ENCODE data around the gene SNAP47. TPM values are rescaled to one million over a fixed set of nuclear protein-coding genes. Genes with fewer than 3 reads are reported as not detected.

The SNAP47 gene
- polyA plus RNA-seq, 2 of the 4 experiments (the other 2 are of a cell fraction) = 29.6 to 39.5 TPM

DNA sequence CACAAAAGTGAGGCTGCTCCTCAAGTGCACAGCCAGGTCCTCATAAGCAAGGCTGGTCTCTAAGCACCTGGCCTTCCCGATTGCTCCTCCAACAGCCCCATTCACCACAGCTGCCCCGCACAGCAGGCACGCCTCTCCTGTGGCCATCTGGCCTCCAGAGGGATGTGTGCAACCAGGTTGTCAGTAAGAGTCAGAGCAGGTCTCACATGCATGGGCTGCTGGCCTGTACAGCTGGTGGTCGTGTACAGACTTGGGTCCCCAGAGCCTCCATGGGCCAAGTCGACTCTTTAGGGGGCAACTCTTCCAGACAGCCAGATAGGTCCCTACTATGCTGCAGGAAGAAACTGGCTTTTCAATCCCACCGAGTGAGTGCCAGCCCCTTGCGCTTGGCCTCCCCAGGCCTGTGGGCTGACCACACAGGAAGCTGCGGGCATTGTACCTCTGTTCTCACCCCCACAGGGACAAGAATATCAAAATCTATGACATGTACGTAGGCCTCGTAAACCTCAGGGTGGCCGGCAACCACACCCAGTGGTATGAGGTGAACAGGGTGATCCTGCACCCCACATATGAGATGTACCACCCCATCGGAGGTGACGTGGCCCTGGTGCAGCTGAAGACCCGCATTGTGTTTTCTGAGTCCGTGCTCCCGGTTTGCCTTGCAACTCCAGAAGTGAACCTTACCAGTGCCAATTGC lies 81.7 kb downstream of the SNAP47 start (continued):
- TF ChIP-seq, protein P1, sequence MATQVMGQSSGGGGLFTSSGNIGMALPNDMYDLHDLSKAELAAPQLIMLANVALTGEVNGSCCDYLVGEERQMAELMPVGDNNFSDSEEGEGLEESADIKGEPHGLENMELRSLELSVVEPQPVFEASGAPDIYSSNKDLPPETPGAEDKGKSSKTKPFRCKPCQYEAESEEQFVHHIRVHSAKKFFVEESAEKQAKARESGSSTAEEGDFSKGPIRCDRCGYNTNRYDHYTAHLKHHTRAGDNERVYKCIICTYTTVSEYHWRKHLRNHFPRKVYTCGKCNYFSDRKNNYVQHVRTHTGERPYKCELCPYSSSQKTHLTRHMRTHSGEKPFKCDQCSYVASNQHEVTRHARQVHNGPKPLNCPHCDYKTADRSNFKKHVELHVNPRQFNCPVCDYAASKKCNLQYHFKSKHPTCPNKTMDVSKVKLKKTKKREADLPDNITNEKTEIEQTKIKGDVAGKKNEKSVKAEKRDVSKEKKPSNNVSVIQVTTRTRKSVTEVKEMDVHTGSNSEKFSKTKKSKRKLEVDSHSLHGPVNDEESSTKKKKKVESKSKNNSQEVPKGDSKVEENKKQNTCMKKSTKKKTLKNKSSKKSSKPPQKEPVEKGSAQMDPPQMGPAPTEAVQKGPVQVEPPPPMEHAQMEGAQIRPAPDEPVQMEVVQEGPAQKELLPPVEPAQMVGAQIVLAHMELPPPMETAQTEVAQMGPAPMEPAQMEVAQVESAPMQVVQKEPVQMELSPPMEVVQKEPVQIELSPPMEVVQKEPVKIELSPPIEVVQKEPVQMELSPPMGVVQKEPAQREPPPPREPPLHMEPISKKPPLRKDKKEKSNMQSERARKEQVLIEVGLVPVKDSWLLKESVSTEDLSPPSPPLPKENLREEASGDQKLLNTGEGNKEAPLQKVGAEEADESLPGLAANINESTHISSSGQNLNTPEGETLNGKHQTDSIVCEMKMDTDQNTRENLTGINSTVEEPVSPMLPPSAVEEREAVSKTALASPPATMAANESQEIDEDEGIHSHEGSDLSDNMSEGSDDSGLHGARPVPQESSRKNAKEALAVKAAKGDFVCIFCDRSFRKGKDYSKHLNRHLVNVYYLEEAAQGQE (IDR thresholded peaks at IDR 0.05) = no peak

DNA sequence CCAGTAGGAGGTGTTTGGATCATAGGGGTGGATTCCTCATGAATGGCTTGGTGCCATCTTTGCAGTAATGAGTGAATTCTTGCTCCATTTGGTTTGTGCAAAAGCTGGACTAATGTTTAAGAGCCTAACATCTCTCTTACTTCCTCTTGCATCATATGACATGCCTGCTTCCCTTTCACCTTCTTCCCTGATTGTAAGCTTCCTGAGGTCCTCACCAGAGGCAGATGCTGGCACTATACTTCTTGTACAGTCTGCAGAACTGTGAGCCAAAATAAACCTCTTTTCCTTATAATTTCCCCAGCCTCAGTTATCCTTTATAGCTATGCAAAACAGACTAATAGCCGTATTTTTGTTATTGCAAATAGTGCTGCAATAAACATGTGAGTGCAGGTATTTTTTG lies 88.3 kb downstream of the SNAP47 start:
- no peak for DNase-seq (ENCODE audit: low read depth in 1 of 2, low spot score in 1 of 2)
- Histone ChIP-seq H3K4me2 (no peak overlapping the region), H3K4me3 (no peak overlapping the region), H3K9me3 (peaks cover 21% of the 10 kb centered on the region; the same call in 2 of the 3 replicates), H3K4me1 (no peaks in the 10 kb centered on the region), H3K27ac (no peak overlapping the region)
- WGBS (ENCODE audit: missing lambda C conversion rate) = 2% methylated on average over 1 of the region's 1 CpG
- ChIA-PET CTCF (interaction anchor here (2.4 kb wide), 1 partner anchor 15 kb away, joined by 5 read pairs; no protein-coding TSS in a partner anchor), POLR2A (no interaction called here)
- FAIRE-seq = no peak
- TF ChIP-seq, protein P2, sequence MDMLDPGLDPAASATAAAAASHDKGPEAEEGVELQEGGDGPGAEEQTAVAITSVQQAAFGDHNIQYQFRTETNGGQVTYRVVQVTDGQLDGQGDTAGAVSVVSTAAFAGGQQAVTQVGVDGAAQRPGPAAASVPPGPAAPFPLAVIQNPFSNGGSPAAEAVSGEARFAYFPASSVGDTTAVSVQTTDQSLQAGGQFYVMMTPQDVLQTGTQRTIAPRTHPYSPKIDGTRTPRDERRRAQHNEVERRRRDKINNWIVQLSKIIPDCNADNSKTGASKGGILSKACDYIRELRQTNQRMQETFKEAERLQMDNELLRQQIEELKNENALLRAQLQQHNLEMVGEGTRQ (IDR thresholded peaks at IDR 0.05) = no peak
- no peak for TF ChIP-seq SMC3 (IDR thresholded peaks at IDR 0.05)
- TF ChIP-seq MYC (IDR thresholded peaks at IDR 0.05; ENCODE audit: borderline replicate concordance, low read length) = no peak
- TF ChIP-seq, protein P3, sequence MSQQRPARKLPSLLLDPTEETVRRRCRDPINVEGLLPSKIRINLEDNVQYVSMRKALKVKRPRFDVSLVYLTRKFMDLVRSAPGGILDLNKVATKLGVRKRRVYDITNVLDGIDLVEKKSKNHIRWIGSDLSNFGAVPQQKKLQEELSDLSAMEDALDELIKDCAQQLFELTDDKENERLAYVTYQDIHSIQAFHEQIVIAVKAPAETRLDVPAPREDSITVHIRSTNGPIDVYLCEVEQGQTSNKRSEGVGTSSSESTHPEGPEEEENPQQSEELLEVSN (IDR thresholded peaks at IDR 0.05; ENCODE audit: borderline replicate concordance, low read depth) = no peak
- TF ChIP-seq HDAC2 (IDR thresholded peaks at IDR 0.05) = no peak
- TF ChIP-seq, protein P4, sequence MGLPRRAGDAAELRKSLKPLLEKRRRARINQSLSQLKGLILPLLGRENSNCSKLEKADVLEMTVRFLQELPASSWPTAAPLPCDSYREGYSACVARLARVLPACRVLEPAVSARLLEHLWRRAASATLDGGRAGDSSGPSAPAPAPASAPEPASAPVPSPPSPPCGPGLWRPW (IDR thresholded peaks at IDR 0.05) = no peak
- TF ChIP-seq, protein P5, sequence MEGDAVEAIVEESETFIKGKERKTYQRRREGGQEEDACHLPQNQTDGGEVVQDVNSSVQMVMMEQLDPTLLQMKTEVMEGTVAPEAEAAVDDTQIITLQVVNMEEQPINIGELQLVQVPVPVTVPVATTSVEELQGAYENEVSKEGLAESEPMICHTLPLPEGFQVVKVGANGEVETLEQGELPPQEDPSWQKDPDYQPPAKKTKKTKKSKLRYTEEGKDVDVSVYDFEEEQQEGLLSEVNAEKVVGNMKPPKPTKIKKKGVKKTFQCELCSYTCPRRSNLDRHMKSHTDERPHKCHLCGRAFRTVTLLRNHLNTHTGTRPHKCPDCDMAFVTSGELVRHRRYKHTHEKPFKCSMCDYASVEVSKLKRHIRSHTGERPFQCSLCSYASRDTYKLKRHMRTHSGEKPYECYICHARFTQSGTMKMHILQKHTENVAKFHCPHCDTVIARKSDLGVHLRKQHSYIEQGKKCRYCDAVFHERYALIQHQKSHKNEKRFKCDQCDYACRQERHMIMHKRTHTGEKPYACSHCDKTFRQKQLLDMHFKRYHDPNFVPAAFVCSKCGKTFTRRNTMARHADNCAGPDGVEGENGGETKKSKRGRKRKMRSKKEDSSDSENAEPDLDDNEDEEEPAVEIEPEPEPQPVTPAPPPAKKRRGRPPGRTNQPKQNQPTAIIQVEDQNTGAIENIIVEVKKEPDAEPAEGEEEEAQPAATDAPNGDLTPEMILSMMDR (IDR thresholded peaks at IDR 0.05) = no peak
- no peak for TF ChIP-seq ZFP36 (IDR thresholded peaks at IDR 0.05; ENCODE audit: borderline replicate concordance, partially characterized antibody)
- no peak for TF ChIP-seq FOSB (CRISPR knock-in tag; IDR thresholded peaks at IDR 0.05)
- TF ChIP-seq, protein P6, sequence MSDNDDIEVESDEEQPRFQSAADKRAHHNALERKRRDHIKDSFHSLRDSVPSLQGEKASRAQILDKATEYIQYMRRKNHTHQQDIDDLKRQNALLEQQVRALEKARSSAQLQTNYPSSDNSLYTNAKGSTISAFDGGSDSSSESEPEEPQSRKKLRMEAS (IDR thresholded peaks at IDR 0.05) = no peak
- no peak for TF ChIP-seq CHD2 (IDR thresholded peaks at IDR 0.05; ENCODE audit: low read length, partially characterized antibody)
- TF ChIP-seq TP53 (CRISPR knock-in tag; IDR thresholded peaks at IDR 0.05) = no peak
- TF ChIP-seq, protein P7, sequence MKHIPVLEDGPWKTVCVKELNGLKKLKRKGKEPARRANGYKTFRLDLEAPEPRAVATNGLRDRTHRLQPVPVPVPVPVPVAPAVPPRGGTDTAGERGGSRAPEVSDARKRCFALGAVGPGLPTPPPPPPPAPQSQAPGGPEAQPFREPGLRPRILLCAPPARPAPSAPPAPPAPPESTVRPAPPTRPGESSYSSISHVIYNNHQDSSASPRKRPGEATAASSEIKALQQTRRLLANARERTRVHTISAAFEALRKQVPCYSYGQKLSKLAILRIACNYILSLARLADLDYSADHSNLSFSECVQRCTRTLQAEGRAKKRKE (CRISPR knock-in tag; IDR thresholded peaks at IDR 0.05; ENCODE audit: low read depth) = no peak
- TF ChIP-seq ESRRA (IDR thresholded peaks at IDR 0.05; ENCODE audit: borderline replicate concordance, low read length) = no peak
- TF ChIP-seq PHF8 (IDR thresholded peaks at IDR 0.05; ENCODE audit: borderline replicate concordance, low read depth) = no peak
- TF ChIP-seq CBX8 (IDR thresholded peaks at IDR 0.05) = no peak
- no peak for TF ChIP-seq KDM5A (IDR thresholded peaks at IDR 0.05)
- TF ChIP-seq RARB (CRISPR knock-in tag; IDR thresholded peaks at IDR 0.05) = no peak
- ATAC-seq = no peak
